SK-N-DZ (cell line): ENCODE measurements around the gene RNASE3. TPM values are rescaled to one million over a fixed set of nuclear protein-coding genes. Genes with fewer than 3 reads are reported as not detected.
"Not testable (repeated sequence)": the region's sequence is repeated elsewhere in the genome, so short reads cannot be mapped to it uniquely, and the experiment has no call there.

Experiments
- DNase-seq: peaks from one replicate; pipeline ENCODE4 v3.0.0-alpha.2; 2015; ENCODE audit warnings: low spot score
- polyA plus RNA-seq, 2 experiments: library from polyadenylated mRNA; depleted of rRNA; stranded (reverse); fragments of >200 nt; gene quantifications; 2 replicates each; pipeline ENCODE4 v1.2.3, GENCODE V29; 2014

The RNASE3 gene
- polyA plus RNA-seq (2014; cell fraction: cytosol; rRNA removed) = not detected in 2 replicates
- not detected in 2 replicates for polyA plus RNA-seq (2014; cell fraction: nucleus; rRNA removed)

DNA sequence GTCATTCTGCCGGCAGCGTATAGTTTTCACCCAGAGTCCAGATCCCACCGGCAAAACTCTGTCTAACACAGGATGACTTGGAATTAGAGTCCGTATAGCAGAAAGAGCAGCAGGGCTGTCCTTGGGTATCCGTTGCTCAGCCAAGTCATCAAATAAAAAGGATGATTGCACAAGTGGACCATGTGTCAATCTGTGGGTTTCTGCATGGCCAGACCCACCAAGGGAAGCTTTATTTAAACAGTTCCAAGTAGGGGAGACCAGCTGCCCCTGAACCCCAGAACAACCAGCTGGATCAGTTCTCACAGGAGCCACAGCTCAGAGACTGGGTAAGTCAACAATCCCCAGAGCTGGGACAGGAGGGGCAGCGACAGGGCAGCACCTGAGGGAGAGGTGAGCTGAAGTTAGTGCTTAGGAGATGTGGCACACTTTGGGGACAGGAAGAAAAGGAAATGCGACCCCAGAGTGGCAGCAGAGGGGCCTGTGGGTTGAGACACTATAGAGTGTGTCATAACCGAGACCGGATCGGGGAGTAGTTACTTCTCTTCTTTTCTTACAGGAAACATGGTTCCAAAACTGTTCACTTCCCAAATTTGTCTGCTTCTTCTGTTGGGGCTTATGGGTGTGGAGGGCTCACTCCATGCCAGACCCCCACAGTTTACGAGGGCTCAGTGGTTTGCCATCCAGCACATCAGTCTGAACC, at the start of gene RNASE3:
TSS of gene RNASE3 (plus strand) at position 260 of the 700 bp plus-strand sequence. CDS start at position 562, 302 bp downstream.
- DNase-seq = not testable (repeated sequence)

DNA sequence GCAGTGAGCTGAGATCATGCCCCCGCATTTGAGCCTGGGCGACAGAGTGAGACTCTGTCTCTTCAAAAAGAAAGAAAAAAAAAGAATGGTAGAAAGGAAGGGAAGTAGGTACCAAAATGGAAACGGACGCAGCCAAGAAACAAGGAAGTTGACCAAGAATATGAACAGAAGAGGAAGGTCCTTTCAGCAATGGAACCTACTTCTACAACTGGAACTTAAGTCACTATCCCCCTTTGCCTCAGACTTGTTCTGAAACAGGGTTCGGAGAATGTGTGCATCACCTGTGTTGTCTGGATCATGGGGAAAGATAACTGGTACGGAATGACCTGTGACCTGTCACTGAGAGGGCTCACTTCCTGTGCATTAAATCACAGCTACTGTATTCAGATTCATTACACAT, 44.6 kb upstream of the RNASE3 start:
- no peak for DNase-seq

DNA sequence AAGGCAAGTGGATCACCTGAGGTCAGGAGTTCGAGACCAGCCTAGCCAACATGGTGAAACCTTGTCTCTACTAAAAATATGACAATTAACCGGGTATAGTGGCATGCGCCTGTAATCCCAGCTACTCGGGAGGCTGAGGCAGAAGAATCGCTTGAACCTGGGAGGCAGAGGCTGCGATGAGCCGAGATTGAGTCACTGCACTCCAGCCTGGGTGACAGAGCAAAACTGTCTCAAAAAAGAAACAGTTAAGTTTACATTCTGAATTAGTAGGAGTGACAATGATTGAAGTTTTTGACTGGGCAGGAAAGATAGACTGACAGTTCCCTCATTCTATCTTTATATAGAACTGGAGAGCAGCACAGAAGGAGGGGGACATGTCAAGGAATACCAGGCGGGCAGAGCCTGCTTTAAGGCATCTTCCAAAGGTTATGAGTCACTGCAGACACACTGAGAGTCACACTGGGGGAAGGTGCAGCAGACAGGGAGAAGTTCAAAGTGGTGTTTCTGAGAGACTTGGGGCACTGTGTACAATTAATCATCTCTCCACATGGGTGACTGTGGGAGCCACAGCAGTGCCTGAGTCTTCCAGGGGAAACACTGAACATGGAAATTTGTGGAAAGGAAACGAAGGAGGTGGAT, 42.8 kb upstream of the RNASE3 start:
- no peak for DNase-seq

DNA sequence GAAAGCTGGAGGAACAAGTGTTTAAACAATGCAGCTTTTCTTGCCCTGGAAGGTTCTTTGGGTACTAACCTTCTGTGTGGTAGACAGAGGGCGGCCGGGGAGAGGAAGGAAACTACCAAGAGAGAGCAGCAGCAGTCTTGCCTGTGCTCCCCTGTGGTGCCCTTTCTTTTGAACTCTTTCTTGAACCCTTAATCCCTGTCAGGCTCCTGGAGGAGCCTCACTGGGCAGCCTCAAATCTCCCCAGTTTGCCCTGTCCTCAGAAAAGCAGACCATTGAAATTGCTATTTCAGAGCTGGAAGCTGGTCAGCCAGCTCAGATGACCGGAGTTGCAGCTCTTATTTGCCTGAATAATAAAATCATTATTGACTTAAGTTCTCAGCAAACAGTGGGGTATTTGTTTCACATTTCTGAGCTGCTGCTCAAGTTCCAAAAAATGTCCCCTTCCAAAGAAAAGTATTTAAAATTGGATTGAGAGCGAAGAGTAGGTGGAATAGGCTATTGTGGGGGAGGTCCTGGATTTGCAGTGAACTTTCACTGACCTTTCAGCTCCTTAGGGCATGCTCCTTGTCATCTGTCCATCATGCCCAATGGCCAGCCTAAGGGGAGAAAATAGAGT, 42.1 kb upstream of the RNASE3 start:
- DNase-seq = no peak

DNA sequence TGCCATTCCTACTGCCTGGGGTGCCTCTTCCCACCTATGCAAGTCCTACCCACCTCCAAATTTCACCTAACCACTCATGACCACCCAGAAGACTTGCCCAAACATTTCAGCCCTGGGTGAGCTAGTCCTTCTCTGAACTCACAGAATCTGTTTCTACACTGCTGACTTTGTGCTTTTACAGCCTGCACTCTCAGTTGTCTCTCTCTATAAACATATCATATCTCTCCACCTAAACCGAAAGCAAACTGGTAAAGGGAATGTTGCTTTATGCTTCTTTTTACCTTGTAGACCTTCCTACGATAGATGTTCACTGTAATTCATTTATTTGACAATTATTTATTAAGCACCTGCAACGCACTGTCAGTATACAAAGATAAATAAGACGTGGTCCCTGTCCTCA, 38.1 kb upstream of the RNASE3 start:
- DNase-seq = no peak

- peak; percentile 25 for DNase-seq
Observed at GRCh38 chr14:20855652-20856291, 35.4 kb upstream of the RNASE3 start.

GRCh38 chr14:20857207-20857606, 34.0 kb upstream of the RNASE3 start:
- DNase-seq = no peak

GRCh38 chr14:20857630-20858261, 33.4 kb upstream of the RNASE3 start:
- DNase-seq = peak; percentile 10

GRCh38 chr14:20866194-20866593, 25.0 kb upstream of the RNASE3 start:
- DNase-seq = no peak

DNA sequence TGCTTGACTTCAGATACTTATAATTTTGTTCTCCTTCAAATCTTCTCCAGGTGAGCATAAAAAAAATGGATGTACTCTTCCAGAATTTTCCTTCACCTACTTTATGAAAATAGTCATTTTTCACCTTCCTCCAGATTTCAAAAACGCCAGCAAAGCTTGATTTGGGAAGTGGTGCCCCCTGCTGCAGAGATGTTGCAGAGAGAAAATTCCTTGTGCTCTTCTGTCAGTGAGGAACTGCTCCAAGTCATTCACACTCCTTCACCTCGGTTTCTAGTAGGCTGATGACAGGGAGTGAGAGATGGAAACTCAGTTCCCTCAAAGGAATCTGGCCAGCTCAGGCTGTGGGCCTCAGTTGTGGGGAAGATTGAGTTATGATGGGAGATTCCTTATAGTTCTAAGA, 24.2 kb upstream of the RNASE3 start:
- no peak for DNase-seq

- DNase-seq = peak; percentile 8
Observed at GRCh38 chr14:20873370-20874177, 17.6 kb upstream of the RNASE3 start.

DNA sequence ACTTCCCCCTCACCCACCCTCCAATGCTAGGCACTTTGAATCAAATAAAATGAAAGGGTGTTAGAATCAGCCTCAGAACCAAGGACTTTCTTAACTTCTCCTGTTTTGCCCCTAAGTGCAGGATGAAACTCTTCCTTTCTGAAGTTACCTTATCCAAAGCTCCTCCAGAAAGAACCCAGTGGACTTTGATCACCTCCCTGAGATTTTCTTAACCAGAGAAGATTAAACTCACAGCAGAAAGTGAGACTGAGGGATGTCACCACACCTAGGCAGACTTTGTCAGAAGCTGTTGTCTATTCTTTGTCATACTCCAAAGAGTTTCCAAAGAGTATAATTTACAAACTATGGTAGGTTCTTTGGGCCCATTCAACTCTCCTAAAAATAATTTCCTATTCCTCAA, 14.2 kb upstream of the RNASE3 start:
- DNase-seq = no peak

DNA sequence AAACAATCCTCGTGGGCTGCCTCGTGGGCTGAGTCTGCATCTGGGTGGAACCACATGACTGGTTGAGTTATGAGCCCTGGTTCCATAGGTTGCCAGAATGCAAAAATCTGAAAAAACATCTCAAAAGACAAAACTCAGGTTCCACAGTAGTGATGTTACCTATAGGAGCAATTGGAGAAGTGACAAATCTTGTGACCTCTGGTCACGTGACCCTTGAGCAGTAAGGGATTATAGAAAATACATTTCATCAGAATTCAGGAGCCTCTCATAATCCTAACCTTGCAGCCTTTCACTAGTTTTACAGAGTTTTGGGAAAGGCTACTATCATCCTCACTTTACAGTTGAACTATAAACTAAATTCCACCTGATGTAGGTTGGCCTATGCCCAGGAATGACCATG, 12.5 kb upstream of the RNASE3 start:
- DNase-seq = no peak

DNA sequence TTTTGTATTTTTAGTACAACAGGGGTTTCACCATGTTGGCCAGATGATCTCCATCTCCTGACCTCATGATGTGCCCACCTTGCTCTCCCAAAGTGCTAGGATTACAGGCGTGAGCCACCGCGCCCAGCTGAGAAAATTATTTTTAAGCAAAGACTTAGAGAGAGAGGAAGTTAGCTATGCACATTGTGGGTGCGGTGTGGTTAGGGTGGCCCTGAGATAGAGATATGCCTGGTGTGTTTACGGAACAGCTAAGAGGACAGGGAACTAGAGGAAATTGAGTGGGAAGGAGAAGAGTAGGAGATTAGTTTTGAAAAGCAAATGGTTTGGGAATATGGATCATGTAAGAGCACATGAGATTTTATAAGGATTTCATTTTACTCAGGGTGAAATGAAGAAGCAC, 10.0 kb upstream of the RNASE3 start:
- not testable (repeated sequence) for DNase-seq

DNA sequence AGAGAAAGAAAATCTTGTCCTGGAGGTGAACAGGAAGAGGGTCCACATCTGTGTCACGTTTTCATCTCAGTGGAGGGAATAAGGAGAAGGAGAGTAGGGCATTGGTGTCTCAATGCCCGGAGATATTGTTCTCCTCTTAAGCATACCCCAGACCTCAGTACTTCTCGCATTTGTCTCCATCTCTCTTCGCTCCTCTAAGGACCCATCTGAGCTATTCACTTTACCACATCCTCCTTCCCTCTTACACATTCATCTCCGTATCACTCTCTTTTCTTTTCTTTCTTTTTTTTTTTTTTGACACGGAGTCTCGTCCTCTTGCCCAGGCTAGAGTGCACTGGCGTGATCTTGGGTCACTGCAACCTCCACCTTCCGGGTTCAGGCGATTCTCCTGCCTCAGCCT, 8.4 kb upstream of the RNASE3 start:
- not testable (repeated sequence) for DNase-seq

GRCh38 chr14:20888411-20888810, 2.8 kb upstream of the RNASE3 start:
- not testable (repeated sequence) for DNase-seq

GRCh38 chr14:20895322-20895721, 4.1 kb downstream of the RNASE3 start:
- DNase-seq = not testable (repeated sequence)

DNA sequence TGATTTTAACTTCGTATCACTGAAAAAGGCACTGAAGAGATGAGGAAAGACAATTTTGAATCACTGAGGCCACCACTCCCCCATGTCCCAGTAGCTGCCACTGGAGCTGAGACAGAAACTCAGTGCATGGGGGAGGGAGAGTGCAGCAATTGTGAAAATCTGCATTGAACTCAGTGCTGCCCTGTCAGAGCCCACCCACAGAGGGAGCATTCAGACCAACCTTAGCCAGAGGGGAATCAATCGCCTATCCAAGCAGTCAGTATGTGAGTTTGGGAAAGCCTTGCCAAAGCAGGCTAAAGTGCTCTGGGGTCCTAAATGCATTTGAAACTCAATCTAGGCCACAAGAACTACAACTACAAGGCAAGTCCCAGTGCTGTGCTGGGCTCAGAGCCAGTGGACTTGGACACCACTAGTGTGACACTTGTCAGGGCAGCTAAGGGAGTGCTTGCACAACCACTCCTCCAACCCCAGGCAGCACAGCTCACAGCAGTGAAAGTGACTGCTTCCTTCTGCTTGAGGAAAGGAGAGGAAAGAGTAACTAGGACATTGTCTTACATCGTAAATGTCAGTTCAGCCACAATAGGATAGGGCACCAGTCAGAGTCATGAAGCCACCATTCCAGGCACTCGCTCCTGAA, 13.3 kb downstream of the RNASE3 start:
- no peak for DNase-seq

GRCh38 chr14:20905676-20906075, 14.5 kb downstream of the RNASE3 start:
- no peak for DNase-seq

GRCh38 chr14:20907214-20907613, 16.0 kb downstream of the RNASE3 start:
- no peak for DNase-seq
